ENCODE measurements around the gene PRODH2. TPM values are rescaled to one million over a fixed set of nuclear protein-coding genes. Genes with fewer than 3 reads are reported as not detected.

PRODH2 gene
- total and polyA plus RNA-seq, 4 donors, result 56.4 to 156 (median 114) TPM

- H3K4me1 ChIP-seq (ENCODE audit: control insufficient read depth in 4 of 4, insufficient read depth in 4 of 4, low read length in 3 of 4), result peaks cover 0 to 6% (median 5%) of the 10 kb centered on the region in 4 donors
- TF ChIP-seq RAD21 (IDR thresholded peaks at IDR 0.05) (no peak), ATF3 (IDR thresholded peaks at IDR 0.05) (no peak)
- DNase-seq (ENCODE audit: low spot score), result no peak
- H3K9me3 ChIP-seq (ENCODE audit: control insufficient read depth in 4 of 4, low read length in 3 of 4), result no peaks in the 10 kb centered on the region
- H3K4me3 ChIP-seq (ENCODE audit: low read depth in 1 of 3, low read length in 3 of 3), result no peak overlapping the region
- no peak overlapping the region for H3K9ac ChIP-seq (ENCODE audit: low read depth in 1 of 2, low read length in 2 of 2)
- H3K36me3 ChIP-seq (ENCODE audit: control insufficient read depth in 4 of 4, insufficient read depth in 3 of 4, low read depth in 1 of 4, low read length in 3 of 4), result no peaks in the 10 kb centered on the region
- no peak overlapping the region for H3K27ac ChIP-seq (ENCODE audit: low read depth in 1 of 2, low read length in 2 of 2)
- WGBS, result 70% methylated on average over 8 of the region's 8 CpGs
- H3K27me3 ChIP-seq (ENCODE audit: control insufficient read depth in 4 of 4, insufficient read depth in 4 of 4, low read length in 3 of 4), result peaks cover 0 to 14% (median 10%) of the 10 kb centered on the region in 4 donors
Observed at GRCh38 chr19:35848486-35848885, 35.8 kb upstream of the PRODH2 start.

- 81% methylated on average over 8 of the region's 8 CpGs for WGBS
- Histone ChIP-seq H3K4me1 (ENCODE audit: control insufficient read depth in 4 of 4, insufficient read depth in 4 of 4, low read length in 3 of 4) (peaks cover 0 to 6% (median 5%) of the 10 kb centered on the region in 4 donors), H3K27ac (ENCODE audit: low read depth in 1 of 2, low read length in 2 of 2) (no peak overlapping the region), H3K9me3 (ENCODE audit: control insufficient read depth in 4 of 4, low read length in 3 of 4) (no peaks in the 10 kb centered on the region), H3K36me3 (ENCODE audit: control insufficient read depth in 4 of 4, insufficient read depth in 3 of 4, low read depth in 1 of 4, low read length in 3 of 4) (no peaks in the 10 kb centered on the region), H3K27me3 (ENCODE audit: control insufficient read depth in 4 of 4, insufficient read depth in 4 of 4, low read length in 3 of 4) (peaks cover 0 to 14% (median 11%) of the 10 kb centered on the region in 4 donors), H3K9ac (ENCODE audit: low read depth in 1 of 2, low read length in 2 of 2) (no peak overlapping the region), H3K4me3 (ENCODE audit: low read depth in 1 of 3, low read length in 3 of 3) (no peak overlapping the region)
- TF ChIP-seq MAX (IDR thresholded peaks at IDR 0.05), result no peak
- no peak for TF ChIP-seq ZBTB33 (IDR thresholded peaks at IDR 0.05)
- TF ChIP-seq JUND (IDR thresholded peaks at IDR 0.05), result no peak
- no peak for TF ChIP-seq RAD21 (IDR thresholded peaks at IDR 0.05)
- no peak for TF ChIP-seq FOXA2 (IDR thresholded peaks at IDR 0.05)
- no peak for TF ChIP-seq SP1 (IDR thresholded peaks at IDR 0.05)
- TF ChIP-seq EGR1 (IDR thresholded peaks at IDR 0.05; ENCODE audit: low read depth in 2 of 2), result no peak
- no peak for TF ChIP-seq GABPA (IDR thresholded peaks at IDR 0.05 in 1 of 2, conservative IDR thresholded peaks at IDR 0.05 in 1 of 2)
- no peak for TF ChIP-seq FOXA1 (IDR thresholded peaks at IDR 0.05)
- no peak for TF ChIP-seq CTCF (IDR thresholded peaks at IDR 0.05; ENCODE audit: low read depth, low read length, missing input control)
- TF ChIP-seq TAF1 (conservative IDR thresholded peaks at IDR 0.05), result no peak
- TF ChIP-seq RXRA (IDR thresholded peaks at IDR 0.05), result no peak
- no peak for TF ChIP-seq NR2F2 (IDR thresholded peaks at IDR 0.05)
- TF ChIP-seq YY1 (IDR thresholded peaks at IDR 0.05), result no peak
- no peak for DNase-seq (ENCODE audit: low spot score)
Observed at GRCh38 chr19:35847911-35848310, 35.3 kb upstream of the PRODH2 start.
